GM18951 (cell line): ENCODE data around the gene EVA1A.

Experiments
- POLR2A ChIP-seq: IDR thresholded peaks from 4 replicates; pipeline ENCODE4 v1.6.1; 2011; ENCODE audit warnings: mild to moderate bottlenecking; ENCODE audit not compliant: insufficient read length, insufficient read depth; ENCODE audit errors: extremely low read depth
- in situ Hi-C: fragments of 300-500 bp; cut with MboI; formaldehyde crosslinking; loops from one replicate; pipeline ENCODE4 v1.12.0; 2022; ENCODE audit warnings: low sequenced_read_pairs, mixed read lengths, inconsistent platforms; ENCODE audit not compliant: unreplicated experiment

Gene EVA1A

GRCh38 chr2:75564713-75565359 is 4.1 kb upstream of the EVA1A start:
- in situ Hi-C loops: no loop called here
- TF ChIP-seq POLR2A: no peak

- in situ Hi-C loops: no loop called here
- no peak for TF ChIP-seq POLR2A
These were observed 3.4 kb upstream of the EVA1A start for GRCh38 chr2:75564026-75564688.

GRCh38 chr2:75563591-75563990 is 2.9 kb upstream of the EVA1A start:
- in situ Hi-C loops: no loop called here
- no peak for TF ChIP-seq POLR2A

- no peak for TF ChIP-seq POLR2A
- in situ Hi-C loops: no loop called here
These were observed 1.8 kb upstream of the EVA1A start for GRCh38 chr2:75562513-75562864.

GRCh38 chr2:75561566-75562512 is 1.1 kb upstream of the EVA1A start:
- in situ Hi-C loops: no loop called here
- no peak for TF ChIP-seq POLR2A

GRCh38 chr2:75560022-75560767 is 544 bp downstream of the EVA1A start:
- in situ Hi-C loops: no loop called here
- no peak for TF ChIP-seq POLR2A

- TF ChIP-seq POLR2A: no peak
- in situ Hi-C loops: no loop called here
These were observed 1.1 kb downstream of the EVA1A start for GRCh38 chr2:75559680-75560021.

GRCh38 chr2:75558786-75559679 is 1.7 kb downstream of the EVA1A start:
- in situ Hi-C loops: no loop called here

GRCh38 chr2:75558136-75558535 is 2.6 kb downstream of the EVA1A start:
- TF ChIP-seq POLR2A: no peak
- in situ Hi-C loops: no loop called here

More at GRCh38 chr2:75558786-75559679, 1.7 kb downstream of the EVA1A start:
- TF ChIP-seq POLR2A: no peak

GRCh38 chr2:75557474-75558133 is 3.1 kb downstream of the EVA1A start:
- TF ChIP-seq POLR2A: no peak
- in situ Hi-C loops: no loop called here

GRCh38 chr2:75556679-75557366 is 3.9 kb downstream of the EVA1A start:
- no peak for TF ChIP-seq POLR2A

More at GRCh38 chr2:75556679-75557366, 3.9 kb downstream of the EVA1A start:
- in situ Hi-C loops: no loop called here
